ENCODE data around the gene TAPBPL. TPM values are rescaled to one million over a fixed set of nuclear protein-coding genes. Genes with fewer than 3 reads are reported as not detected.

Gene TAPBPL
- total and polyA plus RNA-seq, 2 donors from 2014 or later, result 34.5 to 44.7 TPM

GRCh38 chr12:6428326-6428725, 23.5 kb upstream of the TAPBPL start:
- Histone ChIP-seq H3K27me3 (ENCODE audit: control insufficient read depth, insufficient read depth, low read length) (no peaks in the 10 kb centered on the region), H3K9ac (ENCODE audit: low read length in 3 of 3) (no peak overlapping the region), H3K4me3 (ENCODE audit: low read length in 3 of 3) (no peak overlapping the region), H3K4me1 (ENCODE audit: control insufficient read depth in 2 of 3, insufficient read depth in 2 of 3, low read depth in 1 of 3, low read length in 3 of 3) (peaks cover 4 to 16% (median 7%) of the 10 kb centered on the region in 3 donors), H3K27ac (ENCODE audit: low read depth in 2 of 2, low read length in 2 of 2) (no peak overlapping the region), H3K36me3 (ENCODE audit: control insufficient read depth in 2 of 3, insufficient read depth in 3 of 3, low read length in 3 of 3) (no peaks in the 10 kb centered on the region), H3K9me3 (ENCODE audit: control insufficient read depth in 2 of 3, insufficient read depth in 1 of 3, low read length in 3 of 3) (no peaks in the 10 kb centered on the region)
- FAIRE-seq (no peak), DNase-seq (no peak)
- intact Hi-C loops (cut with DNase I), result no loop called here
- TF ChIP-seq CTCF (IDR thresholded peaks at IDR 0.05; ENCODE audit: borderline replicate concordance, extremely low read depth, insufficient read depth), result no peak

GRCh38 chr12:6430124-6430989, 21.5 kb upstream of the TAPBPL start:
- FAIRE-seq (no peak), DNase-seq (peak; percentile 54 to 90 (median 76))
- intact Hi-C loops (cut with DNase I), result no loop called here
- Histone ChIP-seq H3K36me3 (ENCODE audit: control insufficient read depth in 2 of 3, insufficient read depth in 3 of 3, low read length in 3 of 3) (no peaks in the 10 kb centered on the region), H3K4me1 (ENCODE audit: control insufficient read depth in 2 of 3, insufficient read depth in 2 of 3, low read depth in 1 of 3, low read length in 3 of 3) (peaks cover 3 to 12% (median 4%) of the 10 kb centered on the region in 3 donors), H3K9me3 (ENCODE audit: control insufficient read depth in 2 of 3, insufficient read depth in 1 of 3, low read length in 3 of 3) (no peaks in the 10 kb centered on the region), H3K9ac (ENCODE audit: low read length in 3 of 3) (peak overlapping the region in 2 of 3 donors; percentile 16 to 25), H3K4me3 (ENCODE audit: low read length in 3 of 3) (peak overlapping the region; percentile 26 to 55 (median 46)), H3K27ac (ENCODE audit: low read depth in 2 of 2, low read length in 2 of 2) (peak overlapping the region in 1 of 2 donors; percentile 65), H3K27me3 (ENCODE audit: control insufficient read depth, insufficient read depth, low read length) (no peaks in the 10 kb centered on the region)
- no peak for TF ChIP-seq CTCF (IDR thresholded peaks at IDR 0.05; ENCODE audit: borderline replicate concordance, extremely low read depth, insufficient read depth)

GRCh38 chr12:6432991-6433390, 18.9 kb upstream of the TAPBPL start:
- intact Hi-C loops (cut with DNase I), result no loop called here

More at GRCh38 chr12:6432991-6433390, 18.9 kb upstream of the TAPBPL start:
- no peak overlapping the region for H3K27ac ChIP-seq (ENCODE audit: low read depth in 2 of 2, low read length in 2 of 2)
- no peak overlapping the region for H3K9ac ChIP-seq (ENCODE audit: low read length in 3 of 3)
- no peak for FAIRE-seq
- DNase-seq, result peak in 1 of 5 donors; percentile 2
- H3K4me1 ChIP-seq (ENCODE audit: control insufficient read depth in 2 of 3, insufficient read depth in 2 of 3, low read depth in 1 of 3, low read length in 3 of 3), result peaks cover 3 to 12% (median 4%) of the 10 kb centered on the region in 3 donors
- no peaks in the 10 kb centered on the region for H3K36me3 ChIP-seq (ENCODE audit: control insufficient read depth in 2 of 3, insufficient read depth in 3 of 3, low read length in 3 of 3)
- H3K27me3 ChIP-seq (ENCODE audit: control insufficient read depth, insufficient read depth, low read length), result no peaks in the 10 kb centered on the region
- no peaks in the 10 kb centered on the region for H3K9me3 ChIP-seq (ENCODE audit: control insufficient read depth in 2 of 3, insufficient read depth in 1 of 3, low read length in 3 of 3)
- H3K4me3 ChIP-seq (ENCODE audit: low read length in 3 of 3), result no peak overlapping the region
- TF ChIP-seq CTCF (IDR thresholded peaks at IDR 0.05; ENCODE audit: borderline replicate concordance, extremely low read depth, insufficient read depth), result no peak
